SU-DHL-6 (cell line): ENCODE results near the gene NIM1K.

Experiments used
- CTCF ChIP-seq: fragments of 200-600 bp; sonication (generic); IDR thresholded peaks from one replicate; pipeline ENCODE4 v1.5.1; 2017; ENCODE audit warnings: antibody characterized with exemption, mild to moderate bottlenecking, low read length, moderate library complexity; ENCODE audit not compliant: insufficient read depth, poor library complexity, severe bottlenecking
- EZH2phosphoT487 ChIP-seq: fragments of 200-600 bp; sonication (generic), shearing (Covaris generic); conservative IDR thresholded peaks from 2 replicates; pipeline ENCODE4 v1.6.1; 2018; ENCODE audit warnings: mild to moderate bottlenecking, antibody characterized with exemption, low read length, moderate library complexity, mixed read lengths

- TF ChIP-seq CTCF (no peak), EZH2phosphoT487 (no peak)
These were observed 12.2 kb upstream of the NIM1K start for GRCh38 chr5:43179836-43180235.
